Measurements from ENCODE around the gene SLC4A4.

SLC4A4 gene

GRCh38 chr4:71468116-71468710 is 129.4 kb downstream of the SLC4A4 start:
- H3K27ac ChIP-seq (ENCODE audit: poor library complexity, severe bottlenecking), result no peak overlapping the region
- ATAC-seq (ENCODE audit: low read depth), result no peak
- TF ChIP-seq CTCF (IDR thresholded peaks at IDR 0.05; ENCODE audit: poor library complexity, severe bottlenecking), result no peak
- H3K4me3 ChIP-seq (ENCODE audit: severe bottlenecking), result no peak overlapping the region
- no peaks in the 10 kb centered on the region for H3K36me3 ChIP-seq (ENCODE audit: low read depth)
- H3K9me3 ChIP-seq (ENCODE audit: severe bottlenecking), result no peaks in the 10 kb centered on the region
- no peak for DNase-seq (ENCODE audit: low spot score)
- H3K27me3 ChIP-seq (ENCODE audit: insufficient read depth, poor library complexity, severe bottlenecking), result no peaks in the 10 kb centered on the region
- peaks cover 6% of the 10 kb centered on the region for H3K4me1 ChIP-seq (ENCODE audit: insufficient read depth, poor library complexity, severe bottlenecking)

DNA sequence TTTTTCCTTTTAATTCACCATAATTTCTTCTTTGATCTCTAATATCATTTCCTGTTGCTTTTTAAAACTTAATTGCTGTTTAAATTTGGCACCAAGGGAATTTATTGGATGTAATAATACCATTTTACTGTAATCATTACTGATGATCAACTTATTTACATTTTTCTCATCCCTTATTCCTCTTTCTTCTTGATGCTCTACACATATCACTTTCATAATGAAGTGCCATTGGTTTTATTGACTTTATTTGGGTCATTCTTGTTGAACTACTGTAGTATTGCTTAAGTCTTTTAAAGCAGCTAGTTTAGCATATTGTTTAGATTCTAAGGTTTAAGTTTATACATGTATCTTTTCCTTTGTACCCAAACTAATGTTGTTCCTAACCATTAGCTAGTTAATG is 130.7 kb downstream of the SLC4A4 start:
- ATAC-seq (ENCODE audit: low read depth) (no peak), DNase-seq (ENCODE audit: low spot score) (no peak)
- TF ChIP-seq CTCF (IDR thresholded peaks at IDR 0.05; ENCODE audit: poor library complexity, severe bottlenecking), result no peak
- Histone ChIP-seq H3K4me3 (ENCODE audit: severe bottlenecking) (no peak overlapping the region), H3K36me3 (ENCODE audit: low read depth) (no peaks in the 10 kb centered on the region), H3K27ac (ENCODE audit: poor library complexity, severe bottlenecking) (no peak overlapping the region), H3K9me3 (ENCODE audit: severe bottlenecking) (no peaks in the 10 kb centered on the region), H3K4me1 (ENCODE audit: insufficient read depth, poor library complexity, severe bottlenecking) (peaks cover 12% of the 10 kb centered on the region), H3K27me3 (ENCODE audit: insufficient read depth, poor library complexity, severe bottlenecking) (no peaks in the 10 kb centered on the region)

DNA sequence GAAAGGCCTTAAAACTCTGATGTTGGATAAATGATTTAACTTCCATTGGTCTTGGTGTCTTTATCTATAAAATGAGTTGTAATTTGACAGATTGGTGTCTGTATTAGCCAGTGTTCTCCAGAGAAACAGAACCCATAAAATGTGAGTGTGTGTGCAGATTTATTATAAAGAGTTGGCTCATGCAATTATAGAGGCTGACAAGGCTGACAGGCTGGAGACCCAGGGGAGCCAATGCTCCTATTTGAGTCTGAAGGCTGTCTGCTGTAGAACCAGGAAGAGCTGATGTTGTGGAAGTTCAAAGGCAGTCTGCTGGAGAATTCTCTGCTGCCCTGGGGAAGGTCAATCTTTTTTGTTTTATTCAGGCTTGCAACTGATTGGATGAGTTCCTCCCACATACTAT is 131.7 kb downstream of the SLC4A4 start:
- Histone ChIP-seq H3K27ac (ENCODE audit: poor library complexity, severe bottlenecking) (no peak overlapping the region), H3K9me3 (ENCODE audit: severe bottlenecking) (no peaks in the 10 kb centered on the region), H3K4me3 (ENCODE audit: severe bottlenecking) (no peak overlapping the region), H3K4me1 (ENCODE audit: insufficient read depth, poor library complexity, severe bottlenecking) (peaks cover 12% of the 10 kb centered on the region), H3K27me3 (ENCODE audit: insufficient read depth, poor library complexity, severe bottlenecking) (no peaks in the 10 kb centered on the region), H3K36me3 (ENCODE audit: low read depth) (no peaks in the 10 kb centered on the region)
- no peak for ATAC-seq (ENCODE audit: low read depth)
- DNase-seq (ENCODE audit: low spot score), result no peak
- no peak for TF ChIP-seq CTCF (IDR thresholded peaks at IDR 0.05; ENCODE audit: poor library complexity, severe bottlenecking)

GRCh38 chr4:71472946-71473345 is 134.1 kb downstream of the SLC4A4 start:
- H3K4me3 ChIP-seq (ENCODE audit: severe bottlenecking), result no peak overlapping the region
- H3K27ac ChIP-seq (ENCODE audit: poor library complexity, severe bottlenecking), result peak overlapping the region; percentile 48
- H3K36me3 ChIP-seq (ENCODE audit: low read depth), result no peaks in the 10 kb centered on the region
- DNase-seq (ENCODE audit: low spot score), result no peak
- no peaks in the 10 kb centered on the region for H3K27me3 ChIP-seq (ENCODE audit: insufficient read depth, poor library complexity, severe bottlenecking)
- TF ChIP-seq CTCF (IDR thresholded peaks at IDR 0.05; ENCODE audit: poor library complexity, severe bottlenecking), result no peak
- ATAC-seq (ENCODE audit: low read depth), result peak; percentile 94
- peaks cover 12% of the 10 kb centered on the region for H3K4me1 ChIP-seq (ENCODE audit: insufficient read depth, poor library complexity, severe bottlenecking)
- no peaks in the 10 kb centered on the region for H3K9me3 ChIP-seq (ENCODE audit: severe bottlenecking)

DNA sequence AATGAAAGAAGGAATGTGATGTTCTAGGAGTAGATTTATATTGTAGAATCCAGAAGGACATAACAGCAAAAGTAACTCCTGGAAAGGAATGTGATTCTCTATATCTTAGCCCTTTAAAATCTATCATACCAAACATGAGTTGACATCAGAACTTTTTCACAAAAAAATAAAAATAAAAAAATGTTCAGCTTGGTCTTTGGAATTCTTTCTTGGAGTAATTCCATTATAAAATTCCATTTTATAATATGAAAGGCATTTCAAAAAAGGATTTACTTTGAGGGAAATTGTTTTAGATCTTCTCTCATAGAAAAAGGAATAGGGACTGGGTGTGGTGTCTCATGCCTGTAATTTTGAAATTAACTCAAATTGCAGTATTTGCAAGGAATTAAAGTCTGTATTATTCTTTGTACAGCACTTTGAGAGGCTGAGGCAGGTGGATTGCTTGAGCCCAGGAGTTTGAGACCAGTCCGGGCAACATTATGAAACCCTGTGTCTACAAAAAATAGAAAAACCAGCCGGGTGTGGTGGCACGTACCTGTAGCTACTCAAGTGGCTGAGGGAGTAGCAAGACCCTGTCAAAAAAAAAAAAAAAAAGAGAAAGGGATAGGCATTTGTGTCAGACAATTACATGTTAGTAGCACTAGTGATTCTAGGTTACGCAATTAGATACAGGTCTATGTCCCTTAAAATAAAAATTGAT is 134.9 kb downstream of the SLC4A4 start:
- DNase-seq (ENCODE audit: low spot score) (no peak), ATAC-seq (ENCODE audit: low read depth) (no peak)
- H3K36me3 ChIP-seq (ENCODE audit: low read depth), result no peaks in the 10 kb centered on the region
- no peaks in the 10 kb centered on the region for H3K9me3 ChIP-seq (ENCODE audit: severe bottlenecking)
- no peaks in the 10 kb centered on the region for H3K27me3 ChIP-seq (ENCODE audit: insufficient read depth, poor library complexity, severe bottlenecking)
- TF ChIP-seq CTCF (IDR thresholded peaks at IDR 0.05; ENCODE audit: poor library complexity, severe bottlenecking), result no peak
- H3K4me1 ChIP-seq (ENCODE audit: insufficient read depth, poor library complexity, severe bottlenecking), result peaks cover 12% of the 10 kb centered on the region
- no peak overlapping the region for H3K4me3 ChIP-seq (ENCODE audit: severe bottlenecking)
- peak overlapping the region; percentile 48 for H3K27ac ChIP-seq (ENCODE audit: poor library complexity, severe bottlenecking)
